GM21367 (cell line): ENCODE data around the gene MANF.
"Not testable (repeated sequence)": the region's sequence is repeated elsewhere in the genome, so short reads cannot be mapped to it uniquely, and the experiment has no call there.

ENCODE experiments used
- ATAC-seq: cut with Tn5 transposase; IDR thresholded peaks from one replicate; pipeline ENCODE4 v1.9.1; 2021; ENCODE audit not compliant: unreplicated experiment

MANF gene

GRCh38 chr3:51384726-51385473 is at the start of gene MANF:
Gene MANF, plus strand, starts transcription at chr3:51385291. Its CDS starts 52 bp downstream, at chr3:51385343.
- peak; percentile 93 for ATAC-seq

- ATAC-seq: no peak
Observed at GRCh38 chr3:51336261-51336660, 48.8 kb upstream of the MANF start.

GRCh38 chr3:51337666-51338065 is 47.4 kb upstream of the MANF start:
- no peak for ATAC-seq

- no peak for ATAC-seq
Observed at GRCh38 chr3:51338632-51339031, 46.5 kb upstream of the MANF start.

- no peak for ATAC-seq
Observed at GRCh38 chr3:51340013-51340829, 44.9 kb upstream of the MANF start.

- ATAC-seq: no peak
Observed at GRCh38 chr3:51340989-51341636, 44.0 kb upstream of the MANF start.

GRCh38 chr3:51343918-51344687 is 41.0 kb upstream of the MANF start:
- no peak for ATAC-seq

- no peak for ATAC-seq
Observed at GRCh38 chr3:51350751-51351150, 34.3 kb upstream of the MANF start.

GRCh38 chr3:51353131-51353530 is 32.0 kb upstream of the MANF start:
- no peak for ATAC-seq

- no peak for ATAC-seq
Observed at GRCh38 chr3:51353691-51354090, 31.4 kb upstream of the MANF start.

- ATAC-seq: no peak
Observed at GRCh38 chr3:51354172-51354571, 30.9 kb upstream of the MANF start.

GRCh38 chr3:51354731-51355615 is 30.1 kb upstream of the MANF start:
- ATAC-seq: no peak

GRCh38 chr3:51355891-51356578 is 29.1 kb upstream of the MANF start:
- ATAC-seq: no peak

- ATAC-seq: no peak
Observed at GRCh38 chr3:51357856-51358255, 27.2 kb upstream of the MANF start.

GRCh38 chr3:51358981-51359380 is 26.1 kb upstream of the MANF start:
- ATAC-seq: no peak

- no peak for ATAC-seq
Observed at GRCh38 chr3:51360806-51361205, 24.3 kb upstream of the MANF start.

GRCh38 chr3:51361746-51362145 is 23.3 kb upstream of the MANF start:
- no peak for ATAC-seq

GRCh38 chr3:51362476-51362875 is 22.6 kb upstream of the MANF start:
- ATAC-seq: no peak

- ATAC-seq: not testable (repeated sequence)
Observed at GRCh38 chr3:51368276-51368675, 16.8 kb upstream of the MANF start.
